GM23248 (cell line): ENCODE data around the gene CTXN3. TPM values are rescaled to one million over a fixed set of nuclear protein-coding genes. Genes with fewer than 3 reads are reported as not detected.

Experiments
- DNase-seq: peaks from one replicate; pipeline ENCODE4 v3.0.0-alpha.2; 2015
- H2AFZ ChIP-seq: fragments of 200-600 bp; sonication (generic); 2 replicates; pipeline ENCODE4 v1.6.1; 2016; ENCODE audit warnings: antibody characterized with exemption
- H3F3A ChIP-seq: fragments of 200-600 bp; sonication (generic); 2 replicates; pipeline ENCODE4 v1.6.1; 2016; ENCODE audit warnings: mild to moderate bottlenecking, antibody characterized with exemption, mixed run types; ENCODE audit not compliant: insufficient read depth
- H3K27ac ChIP-seq: fragments of 200-600 bp; sonication (generic); 2 replicates; pipeline ENCODE4 v1.5.1; 2016; ENCODE audit warnings: mild to moderate bottlenecking
- H3K27me3 ChIP-seq: fragments of 200-600 bp; sonication (generic); replicated peaks from 2 replicates; pipeline ENCODE4 v1.6.1; 2016; ENCODE audit warnings: mild to moderate bottlenecking; ENCODE audit not compliant: insufficient read depth
- H3K36me3 ChIP-seq: fragments of 200-600 bp; sonication (generic); 2 replicates; pipeline ENCODE4 v1.6.1; 2016; ENCODE audit warnings: low read depth, mild to moderate bottlenecking
- H3K4me1 ChIP-seq: fragments of 200-600 bp; sonication (generic); 2 replicates; pipeline ENCODE4 v1.6.1; 2016; ENCODE audit warnings: mild to moderate bottlenecking; ENCODE audit not compliant: insufficient read depth
- H3K4me2 ChIP-seq: fragments of 200-600 bp; sonication (generic); one replicate; pipeline ENCODE4 v1.6.1; 2016; ENCODE audit warnings: mild to moderate bottlenecking; ENCODE audit not compliant: unreplicated experiment
- H3K4me3 ChIP-seq: fragments of 200-600 bp; sonication (generic); 2 replicates; pipeline ENCODE4 v1.5.1; 2016; ENCODE audit warnings: mild to moderate bottlenecking
- H3K79me2 ChIP-seq: fragments of 200-600 bp; sonication (generic); 2 replicates; pipeline ENCODE4 v1.6.1; 2016; ENCODE audit warnings: mild to moderate bottlenecking; ENCODE audit not compliant: insufficient read depth
- H3K9ac ChIP-seq: fragments of 200-600 bp; sonication (generic); 2 replicates; pipeline ENCODE4 v1.6.1; 2016; ENCODE audit warnings: mild to moderate bottlenecking
- H3K9me2 ChIP-seq: fragments of 200-600 bp; sonication (generic); 2 replicates; pipeline ENCODE4 v1.6.1; 2016; ENCODE audit warnings: mixed run types, mild to moderate bottlenecking, moderate library complexity; ENCODE audit not compliant: insufficient read depth
- H3K9me3 ChIP-seq: fragments of 200-600 bp; sonication (generic); one replicate; pipeline ENCODE4 v1.6.1; 2017; ENCODE audit warnings: low read depth
- H4K20me1 ChIP-seq: fragments of 200-600 bp; sonication (generic); 2 replicates; pipeline ENCODE4 v1.6.0; 2016; ENCODE audit not compliant: insufficient read depth
- EZH2 ChIP-seq: fragments of 200-600 bp; sonication (generic); IDR thresholded peaks from 2 replicates; pipeline ENCODE4 v1.6.1; 2018; ENCODE audit warnings: antibody characterized with exemption, mild to moderate bottlenecking; ENCODE audit not compliant: insufficient read depth, poor library complexity, severe bottlenecking
- EZH2phosphoT487 ChIP-seq: fragments of 200-600 bp; sonication (generic); IDR thresholded peaks from 2 replicates; pipeline ENCODE4 v1.6.1; 2018; ENCODE audit warnings: antibody characterized with exemption, moderate library complexity, mild to moderate bottlenecking, low read depth; ENCODE audit not compliant: insufficient read depth
- WGBS, 2 experiments: methylation state at CpG; one replicate each; pipeline ENCODE4 v1.1.6; 2015 to 2017; ENCODE audit warnings: low lambda C conversion rate in 2 of 2, low coverage in 1 of 2; ENCODE audit errors: missing lambda C conversion rate in 2 of 2; 5-methylcytosine and 5-hydroxymethylcytosine counted together
- in situ Hi-C: fragments of 300-500 bp; cut with MboI; formaldehyde crosslinking; loops from 2 replicates; pipeline ENCODE4 v1.15.0; 2020
- polyA plus RNA-seq: library from polyadenylated mRNA; unstranded; fragments of >200 nt; fragmentation: Nextera tagmentation; extraction: Ambion mirVana; gene quantifications from 2 replicates; pipeline ENCODE4 v1.2.1, GENCODE V29; 2016
- total RNA-seq: library from RNA; depleted of rRNA; stranded (reverse); fragments of >200 nt; shearing (Covaris generic); gene quantifications from 2 replicates; pipeline ENCODE4 v1.2.3, GENCODE V29; 2014

CTXN3 gene
- total and polyA plus RNA-seq, 2 experiments from 2014 or later = not detected

GRCh38 chr5:127699416-127699815 lies 50.5 kb downstream of the CTXN3 start:
- 0 out of 2 replicates have a peak, but pooled peaks cover 3% of the 10 kb centered on the region for H3K27me3 ChIP-seq
- no peak overlapping the region for H3K4me3 ChIP-seq
- H3K9me2 ChIP-seq = no peaks in the 10 kb centered on the region
- 59 to 60% methylated on average over 5 of the region's 5 CpGs for WGBS, 2 experiments
- peak; percentile 27 for DNase-seq
- no peak overlapping the region for H2AFZ ChIP-seq
- H3F3A ChIP-seq = peaks cover 24% of the 10 kb centered on the region
- H3K79me2 ChIP-seq = no peaks in the 10 kb centered on the region
- in situ Hi-C loops = no loop called here
- H3K27ac ChIP-seq = no peak overlapping the region
- no peak overlapping the region for H3K9ac ChIP-seq
- H4K20me1 ChIP-seq = no peaks in the 10 kb centered on the region
- no peak overlapping the region for H3K4me2 ChIP-seq
- H3K36me3 ChIP-seq = no peaks in the 10 kb centered on the region
- H3K9me3 ChIP-seq = no peaks in the 10 kb centered on the region
- TF ChIP-seq EZH2phosphoT487 (no peak), EZH2 (no peak)
- peaks cover 33% of the 10 kb centered on the region for H3K4me1 ChIP-seq

GRCh38 chr5:127700237-127700766 lies 51.4 kb downstream of the CTXN3 start:
- Histone ChIP-seq H3K9me3 (no peaks in the 10 kb centered on the region), H3K9ac (no peak overlapping the region), H3K27ac (no peak overlapping the region), H4K20me1 (no peaks in the 10 kb centered on the region), H3K4me3 (no peak overlapping the region), H3K36me3 (no peaks in the 10 kb centered on the region), H3F3A (peaks cover 26% of the 10 kb centered on the region), H2AFZ (no peak overlapping the region), H3K9me2 (no peaks in the 10 kb centered on the region), H3K79me2 (no peaks in the 10 kb centered on the region), H3K4me2 (no peak overlapping the region), H3K4me1 (peaks cover 38% of the 10 kb centered on the region), H3K27me3 (0 out of 2 replicates have a peak, but pooled peaks cover 3% of the 10 kb centered on the region)
- 69% methylated on average over 6 of the region's 6 CpGs for WGBS, 2 experiments
- TF ChIP-seq EZH2 (no peak), EZH2phosphoT487 (no peak)
- no peak for DNase-seq
- in situ Hi-C loops = no loop called here

- TF ChIP-seq EZH2phosphoT487 = no peak
- no peak for TF ChIP-seq EZH2
- peaks cover 23% of the 10 kb centered on the region for H3F3A ChIP-seq
- H3K36me3 ChIP-seq = no peaks in the 10 kb centered on the region
- H3K4me1 ChIP-seq = peaks cover 30% of the 10 kb centered on the region
- H3K9me2 ChIP-seq = no peaks in the 10 kb centered on the region
- no peak for DNase-seq
- no peak overlapping the region for H3K4me2 ChIP-seq
- no peak overlapping the region for H3K9ac ChIP-seq
- no peak overlapping the region for H2AFZ ChIP-seq
- H3K9me3 ChIP-seq = no peaks in the 10 kb centered on the region
- H3K4me3 ChIP-seq = no peak overlapping the region
- in situ Hi-C loops = no loop called here
- 71 to 74% methylated on average over 2 of the region's 2 CpGs for WGBS, 2 experiments
- H4K20me1 ChIP-seq = no peaks in the 10 kb centered on the region
- no peak overlapping the region for H3K27ac ChIP-seq
- H3K27me3 ChIP-seq = 0 out of 2 replicates have a peak, but pooled peaks cover 3% of the 10 kb centered on the region
- no peaks in the 10 kb centered on the region for H3K79me2 ChIP-seq
Measured at GRCh38 chr5:127702434-127702833, 53.6 kb downstream of the CTXN3 start.

GRCh38 chr5:127702926-127703561 lies 54.2 kb downstream of the CTXN3 start, which contains the start of gene CCDC192:
Gene CCDC192, plus strand, starts transcription at chr5:127703391. Its CDS starts 55 bp downstream, at chr5:127703446.
- DNase-seq = no peak
- Histone ChIP-seq H3K27me3 (0 out of 2 replicates have a peak, but pooled peaks cover 3% of the 10 kb centered on the region), H2AFZ (no peak within 1 kb of the TSS), H3K9me2 (no peaks in the 10 kb centered on the region), H3K4me1 (peaks cover 25% of the 10 kb centered on the region), H3K4me2 (no peak within 1 kb of the TSS), H3K9ac (no peak within 1 kb of the TSS), H3K36me3 (no peaks in the 10 kb centered on the region), H3K27ac (no peak within 1 kb of the TSS), H3K79me2 (no peaks in the 10 kb centered on the region), H3K4me3 (no peak within 1 kb of the TSS), H4K20me1 (no peaks in the 10 kb centered on the region), H3K9me3 (no peaks in the 10 kb centered on the region), H3F3A (peaks cover 18% of the 10 kb centered on the region)
- 43 to 53% methylated on average over 5 of the region's 5 CpGs for WGBS, 2 experiments
- in situ Hi-C loops = no loop called here
- no peak for TF ChIP-seq EZH2phosphoT487
- no peak for TF ChIP-seq EZH2
